Measurements from ENCODE around the gene CYTL1.

- TF ChIP-seq CTCF (IDR thresholded peaks at IDR 0.05) (no peak), POLR2A (IDR thresholded peaks at IDR 0.05) (no peak)
Observed at GRCh38 chr4:5055411-5055810, 36.2 kb upstream of the CYTL1 start.

Data from lower leg skin (tissue), 3 donors.